ENCODE measurements around the gene KCNIP1. TPM values are rescaled to one million over a fixed set of nuclear protein-coding genes. Genes with fewer than 3 reads are reported as not detected.

KCNIP1 gene
- total RNA-seq, 4 donors from 2014 or later: 1.2 to 2.7 TPM; not detected in 2

GRCh38 chr5:170470808-170471404, 32.9 kb upstream of the KCNIP1 start:
- Histone ChIP-seq H3K4me1 (no peaks in the 10 kb centered on the region), H3K9me3 (no peaks in the 10 kb centered on the region), H3K27me3 (no peaks in the 10 kb centered on the region), H3K27ac (no peak overlapping the region), H3K4me3 (no peak overlapping the region), H3K36me3 (no peaks in the 10 kb centered on the region)
- TF ChIP-seq POLR2AphosphoS5 (IDR thresholded peaks at IDR 0.05) (no peak), EP300 (IDR thresholded peaks at IDR 0.05; ENCODE audit: low read depth) (no peak), POLR2A (IDR thresholded peaks at IDR 0.05) (no peak)
- TF ChIP-seq, protein P1, sequence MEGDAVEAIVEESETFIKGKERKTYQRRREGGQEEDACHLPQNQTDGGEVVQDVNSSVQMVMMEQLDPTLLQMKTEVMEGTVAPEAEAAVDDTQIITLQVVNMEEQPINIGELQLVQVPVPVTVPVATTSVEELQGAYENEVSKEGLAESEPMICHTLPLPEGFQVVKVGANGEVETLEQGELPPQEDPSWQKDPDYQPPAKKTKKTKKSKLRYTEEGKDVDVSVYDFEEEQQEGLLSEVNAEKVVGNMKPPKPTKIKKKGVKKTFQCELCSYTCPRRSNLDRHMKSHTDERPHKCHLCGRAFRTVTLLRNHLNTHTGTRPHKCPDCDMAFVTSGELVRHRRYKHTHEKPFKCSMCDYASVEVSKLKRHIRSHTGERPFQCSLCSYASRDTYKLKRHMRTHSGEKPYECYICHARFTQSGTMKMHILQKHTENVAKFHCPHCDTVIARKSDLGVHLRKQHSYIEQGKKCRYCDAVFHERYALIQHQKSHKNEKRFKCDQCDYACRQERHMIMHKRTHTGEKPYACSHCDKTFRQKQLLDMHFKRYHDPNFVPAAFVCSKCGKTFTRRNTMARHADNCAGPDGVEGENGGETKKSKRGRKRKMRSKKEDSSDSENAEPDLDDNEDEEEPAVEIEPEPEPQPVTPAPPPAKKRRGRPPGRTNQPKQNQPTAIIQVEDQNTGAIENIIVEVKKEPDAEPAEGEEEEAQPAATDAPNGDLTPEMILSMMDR (IDR thresholded peaks at IDR 0.05): no peak
- intact Hi-C loops (cut with DNase I; ENCODE audit: low total_unique reads): no loop called here
- DNase-seq: no peak
- WGBS, 2 donors (ENCODE audit: low coverage in 1 of 2): 73 to 75% methylated on average over 6 to 8 of the region's 8 CpGs
- in situ Hi-C loops (cut with MboI; ENCODE audit: low pct_ligation_motif_present in 1 of 4, low pct_unique_long_range_greater_than_20kb in 1 of 4, low sequenced_read_pairs in 3 of 4): no loop called here

- Histone ChIP-seq H3K4me1 (no peaks in the 10 kb centered on the region), H3K4me3 (no peak overlapping the region), H3K36me3 (no peaks in the 10 kb centered on the region), H3K27ac (no peak overlapping the region), H3K9me3 (no peaks in the 10 kb centered on the region), H3K27me3 (no peaks in the 10 kb centered on the region)
- DNase-seq: no peak
- in situ Hi-C loops (cut with MboI; ENCODE audit: low pct_ligation_motif_present in 1 of 4, low pct_unique_long_range_greater_than_20kb in 1 of 4, low sequenced_read_pairs in 3 of 4): no loop called here
- intact Hi-C loops (cut with DNase I; ENCODE audit: low total_unique reads): no loop called here
- TF ChIP-seq POLR2AphosphoS5 (IDR thresholded peaks at IDR 0.05): no peak
- WGBS, 2 donors (ENCODE audit: low coverage in 1 of 2): 62 to 65% methylated on average over 3 to 8 of the region's 8 CpGs
These were observed 32.2 kb upstream of the KCNIP1 start for GRCh38 chr5:170471551-170472178.

DNA sequence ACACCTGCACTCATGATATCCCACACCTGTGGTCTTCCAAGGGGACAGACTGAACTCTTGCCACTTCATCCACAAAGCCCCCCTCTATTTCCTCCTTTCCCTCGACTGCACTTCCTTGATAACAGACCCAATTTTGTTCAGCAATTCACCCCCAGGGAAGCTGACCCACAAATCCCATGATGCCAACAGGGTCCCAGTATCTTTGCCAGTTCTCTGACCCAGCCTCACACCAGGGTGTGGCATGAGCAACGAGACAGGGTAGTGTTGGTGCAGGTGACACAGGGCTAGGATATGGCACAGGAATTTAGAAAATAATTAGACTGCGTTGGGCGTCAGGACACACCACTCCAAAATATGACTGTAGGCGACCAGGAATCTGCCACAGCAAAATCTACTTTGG, 30.2 kb upstream of the KCNIP1 start:
- no peaks in the 10 kb centered on the region for H3K27me3 ChIP-seq
- 59% methylated on average over 5 of the region's 5 CpGs; no CpG with 5 or more reads in 1 of the 2 donors for WGBS, 2 donors (ENCODE audit: low coverage in 1 of 2)
- H3K9me3 ChIP-seq: no peaks in the 10 kb centered on the region
- no peak overlapping the region for H3K4me3 ChIP-seq
- in situ Hi-C loops (cut with MboI; ENCODE audit: low pct_ligation_motif_present in 1 of 4, low pct_unique_long_range_greater_than_20kb in 1 of 4, low sequenced_read_pairs in 3 of 4): no loop called here
- DNase-seq: no peak
- no peak overlapping the region for H3K27ac ChIP-seq
- no peaks in the 10 kb centered on the region for H3K4me1 ChIP-seq
- intact Hi-C loops (cut with DNase I; ENCODE audit: low total_unique reads): no loop called here
- H3K36me3 ChIP-seq: no peaks in the 10 kb centered on the region
- no peak for TF ChIP-seq POLR2A (IDR thresholded peaks at IDR 0.05)
- TF ChIP-seq, protein P1 (IDR thresholded peaks at IDR 0.05): no peak
- TF ChIP-seq POLR2AphosphoS5 (IDR thresholded peaks at IDR 0.05): no peak
- TF ChIP-seq EP300 (IDR thresholded peaks at IDR 0.05; ENCODE audit: low read depth): no peak

GRCh38 chr5:170474489-170475274, 29.1 kb upstream of the KCNIP1 start:
- Histone ChIP-seq H3K4me1 (no peaks in the 10 kb centered on the region), H3K4me3 (no peak overlapping the region), H3K27me3 (no peaks in the 10 kb centered on the region), H3K9me3 (no peaks in the 10 kb centered on the region), H3K36me3 (no peaks in the 10 kb centered on the region), H3K27ac (no peak overlapping the region)
- in situ Hi-C loops (cut with MboI; ENCODE audit: low pct_ligation_motif_present in 1 of 4, low pct_unique_long_range_greater_than_20kb in 1 of 4, low sequenced_read_pairs in 3 of 4) (no loop called here), intact Hi-C loops (cut with DNase I; ENCODE audit: low total_unique reads) (no loop called here)
- 81 to 89% methylated on average over 4 to 12 of the region's 12 CpGs for WGBS, 2 donors (ENCODE audit: low coverage in 1 of 2)
- no peak for DNase-seq
- TF ChIP-seq EP300 (IDR thresholded peaks at IDR 0.05; ENCODE audit: low read depth): no peak
- TF ChIP-seq POLR2A (IDR thresholded peaks at IDR 0.05): no peak
- TF ChIP-seq, protein P1 (IDR thresholded peaks at IDR 0.05): no peak
- no peak for TF ChIP-seq POLR2AphosphoS5 (IDR thresholded peaks at IDR 0.05)

Data from transverse colon (tissue), 4 donors.